Ishikawa (cell line): ENCODE results near the gene CCDC39.

Experiments
- CEBPB ChIP-seq: IDR thresholded peaks from 2 replicates; pipeline ENCODE4 v1.6.1; 2012
- CREB1 ChIP-seq: IDR thresholded peaks from 2 replicates; pipeline ENCODE4 v1.6.1; 2012; ENCODE audit warnings: low read depth
- EGR1 ChIP-seq: IDR thresholded peaks from 2 replicates; pipeline ENCODE4 v1.6.1; 2012
- EP300 ChIP-seq: IDR thresholded peaks from 2 replicates; pipeline ENCODE4 v1.6.1; 2012; ENCODE audit warnings: borderline replicate concordance
- FOXM1 ChIP-seq: IDR thresholded peaks from 2 replicates; pipeline ENCODE4 v1.6.1; 2012; ENCODE audit warnings: low read depth, borderline replicate concordance
- NFIC ChIP-seq: IDR thresholded peaks from 2 replicates; pipeline ENCODE4 v1.6.1; 2012
- RAD21 ChIP-seq: IDR thresholded peaks from 2 replicates; pipeline ENCODE4 v1.6.1; 2012; ENCODE audit warnings: low read depth
- TAF1 ChIP-seq: IDR thresholded peaks from 2 replicates; pipeline ENCODE4 v1.6.1; 2012; ENCODE audit warnings: low read depth, mild to moderate bottlenecking
- TCF12 ChIP-seq: IDR thresholded peaks from 2 replicates; pipeline ENCODE4 v1.6.1; 2012; ENCODE audit warnings: low read depth
- TEAD4 ChIP-seq: IDR thresholded peaks from 2 replicates; pipeline ENCODE4 v1.6.1; 2012
- YY1 ChIP-seq: IDR thresholded peaks from 2 replicates; pipeline ENCODE4 v1.6.1; 2012; ENCODE audit warnings: low read depth
- ZBTB7A ChIP-seq: IDR thresholded peaks from 2 replicates; pipeline ENCODE4 v1.6.1; 2012; ENCODE audit warnings: low read depth
- TF ChIP-seq, protein P1 (sequence below): IDR thresholded peaks from 2 replicates; pipeline ENCODE4 v1.6.1; 2012; ENCODE audit warnings: low read depth, mild to moderate bottlenecking
- TF ChIP-seq, protein P2 (sequence below): IDR thresholded peaks from 2 replicates; pipeline ENCODE4 v1.6.1; 2012
- TF ChIP-seq, protein P3 (sequence below): IDR thresholded peaks from 2 replicates; pipeline ENCODE4 v1.6.1; 2012

CCDC39 gene

DNA sequence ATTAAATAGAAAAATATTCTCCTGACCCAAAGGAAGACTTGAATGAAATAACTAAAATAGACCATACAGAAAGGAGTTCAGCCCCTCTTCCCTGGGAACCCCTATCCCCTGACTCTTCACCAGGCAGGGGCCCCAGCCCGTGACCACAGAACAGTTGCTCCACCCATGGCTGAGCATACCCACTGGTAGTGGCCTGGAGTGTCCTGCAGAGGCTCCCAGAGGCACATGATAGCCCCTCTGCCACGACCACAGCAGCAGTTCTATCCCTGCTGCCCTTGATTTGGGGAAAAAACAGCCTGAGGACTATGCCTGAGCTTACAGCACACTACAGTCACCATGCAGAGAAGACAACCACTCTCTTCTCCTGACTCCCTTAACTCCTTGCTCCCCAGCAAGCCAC is 45.6 kb downstream of the CCDC39 start:
- TF ChIP-seq RAD21 (peak; percentile 20; the same call in 1 of the 2 replicates), TEAD4 (no peak)

DNA sequence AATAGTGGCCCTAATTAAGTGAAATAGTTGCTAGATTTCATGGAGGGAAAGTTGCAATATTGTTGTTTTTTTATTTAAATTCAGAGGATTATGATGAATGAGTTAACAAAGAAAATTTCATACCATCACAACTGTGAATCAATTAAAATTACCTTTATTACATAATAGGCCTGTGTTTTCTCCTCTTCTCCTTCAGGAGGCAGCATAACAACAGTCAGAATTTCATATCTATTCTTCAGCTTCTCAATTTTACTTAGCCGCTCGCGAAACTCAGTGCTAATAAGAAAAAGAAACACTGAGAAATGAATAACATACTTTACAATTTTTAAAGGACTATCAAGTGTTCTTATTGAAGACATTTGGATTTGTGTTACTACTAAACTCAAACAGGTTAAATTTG is 48.0 kb downstream of the CCDC39 start:
- no peak for TF ChIP-seq YY1
- TF ChIP-seq, protein P1, sequence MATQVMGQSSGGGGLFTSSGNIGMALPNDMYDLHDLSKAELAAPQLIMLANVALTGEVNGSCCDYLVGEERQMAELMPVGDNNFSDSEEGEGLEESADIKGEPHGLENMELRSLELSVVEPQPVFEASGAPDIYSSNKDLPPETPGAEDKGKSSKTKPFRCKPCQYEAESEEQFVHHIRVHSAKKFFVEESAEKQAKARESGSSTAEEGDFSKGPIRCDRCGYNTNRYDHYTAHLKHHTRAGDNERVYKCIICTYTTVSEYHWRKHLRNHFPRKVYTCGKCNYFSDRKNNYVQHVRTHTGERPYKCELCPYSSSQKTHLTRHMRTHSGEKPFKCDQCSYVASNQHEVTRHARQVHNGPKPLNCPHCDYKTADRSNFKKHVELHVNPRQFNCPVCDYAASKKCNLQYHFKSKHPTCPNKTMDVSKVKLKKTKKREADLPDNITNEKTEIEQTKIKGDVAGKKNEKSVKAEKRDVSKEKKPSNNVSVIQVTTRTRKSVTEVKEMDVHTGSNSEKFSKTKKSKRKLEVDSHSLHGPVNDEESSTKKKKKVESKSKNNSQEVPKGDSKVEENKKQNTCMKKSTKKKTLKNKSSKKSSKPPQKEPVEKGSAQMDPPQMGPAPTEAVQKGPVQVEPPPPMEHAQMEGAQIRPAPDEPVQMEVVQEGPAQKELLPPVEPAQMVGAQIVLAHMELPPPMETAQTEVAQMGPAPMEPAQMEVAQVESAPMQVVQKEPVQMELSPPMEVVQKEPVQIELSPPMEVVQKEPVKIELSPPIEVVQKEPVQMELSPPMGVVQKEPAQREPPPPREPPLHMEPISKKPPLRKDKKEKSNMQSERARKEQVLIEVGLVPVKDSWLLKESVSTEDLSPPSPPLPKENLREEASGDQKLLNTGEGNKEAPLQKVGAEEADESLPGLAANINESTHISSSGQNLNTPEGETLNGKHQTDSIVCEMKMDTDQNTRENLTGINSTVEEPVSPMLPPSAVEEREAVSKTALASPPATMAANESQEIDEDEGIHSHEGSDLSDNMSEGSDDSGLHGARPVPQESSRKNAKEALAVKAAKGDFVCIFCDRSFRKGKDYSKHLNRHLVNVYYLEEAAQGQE = no peak
- TF ChIP-seq EP300 = no peak
- no peak for TF ChIP-seq TAF1
- TF ChIP-seq NFIC = no peak

DNA sequence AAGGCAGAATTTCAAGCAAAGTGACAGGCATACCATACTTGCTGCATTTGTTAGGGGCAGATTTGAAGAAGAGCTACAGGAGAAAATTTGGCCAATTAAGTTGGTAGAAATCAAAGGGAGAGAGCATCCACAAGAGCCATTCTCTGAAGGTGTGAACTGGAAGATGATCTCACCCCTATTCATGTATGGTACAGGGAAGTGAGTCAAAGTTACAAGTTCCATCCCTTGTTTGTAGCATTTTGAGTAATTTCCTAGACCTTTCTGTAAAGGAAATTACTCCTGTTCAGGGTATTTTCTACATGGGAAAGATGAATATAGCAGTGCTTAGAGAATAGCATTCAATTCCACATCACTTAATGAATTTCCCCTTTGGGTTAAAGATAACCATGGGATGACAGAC is 48.9 kb downstream of the CCDC39 start:
- TF ChIP-seq CEBPB = no peak

DNA sequence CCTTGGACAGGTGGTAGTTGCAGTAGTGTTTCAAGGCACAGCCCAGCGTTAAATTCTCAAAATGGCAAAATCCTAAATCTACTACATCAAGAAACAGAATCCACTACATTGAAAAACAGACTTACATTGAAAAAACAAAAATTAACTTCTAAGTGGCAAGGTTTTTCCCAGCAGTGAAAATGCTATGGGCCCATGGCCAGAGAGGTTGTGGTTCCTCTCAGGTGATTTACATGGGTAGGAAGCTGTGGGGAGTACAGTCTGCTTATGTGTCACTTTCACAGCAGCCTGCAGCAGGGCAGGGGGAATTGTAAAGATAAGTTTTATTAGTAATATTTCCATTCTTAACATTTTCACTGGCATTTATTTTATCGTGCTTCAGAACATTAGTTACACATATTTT is 52.4 kb downstream of the CCDC39 start:
- TF ChIP-seq EP300 (no peak), NFIC (no peak), YY1 (no peak), CEBPB (no peak), TAF1 (no peak), FOXM1 (no peak), ZBTB7A (no peak), TEAD4 (no peak), CREB1 (no peak), EGR1 (no peak), RAD21 (no peak), TCF12 (no peak)
- TF ChIP-seq, protein P2, sequence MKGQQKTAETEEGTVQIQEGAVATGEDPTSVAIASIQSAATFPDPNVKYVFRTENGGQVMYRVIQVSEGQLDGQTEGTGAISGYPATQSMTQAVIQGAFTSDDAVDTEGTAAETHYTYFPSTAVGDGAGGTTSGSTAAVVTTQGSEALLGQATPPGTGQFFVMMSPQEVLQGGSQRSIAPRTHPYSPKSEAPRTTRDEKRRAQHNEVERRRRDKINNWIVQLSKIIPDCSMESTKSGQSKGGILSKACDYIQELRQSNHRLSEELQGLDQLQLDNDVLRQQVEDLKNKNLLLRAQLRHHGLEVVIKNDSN = no peak
- TF ChIP-seq, protein P3, sequence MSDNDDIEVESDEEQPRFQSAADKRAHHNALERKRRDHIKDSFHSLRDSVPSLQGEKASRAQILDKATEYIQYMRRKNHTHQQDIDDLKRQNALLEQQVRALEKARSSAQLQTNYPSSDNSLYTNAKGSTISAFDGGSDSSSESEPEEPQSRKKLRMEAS = no peak
- TF ChIP-seq, protein P1 = no peak

DNA sequence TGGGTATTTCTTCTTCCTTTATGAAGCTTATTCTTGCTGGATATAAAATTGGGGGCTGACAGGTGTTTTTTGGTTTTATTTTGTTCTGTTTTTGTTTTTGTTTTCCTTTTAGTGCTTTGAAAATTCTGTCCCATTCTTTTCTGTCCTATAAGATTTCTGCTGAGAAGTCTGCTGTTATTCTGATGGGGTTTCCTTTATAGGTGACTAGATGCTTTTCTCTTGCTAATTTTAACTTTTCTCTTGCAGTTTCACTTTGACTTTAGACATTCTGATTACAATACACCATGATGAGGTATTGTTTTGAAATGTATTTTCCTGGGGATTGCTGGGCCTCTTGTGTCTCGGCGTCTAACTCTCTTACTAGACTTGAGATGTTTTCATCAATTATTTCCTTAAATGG is 54.6 kb downstream of the CCDC39 start:
- TF ChIP-seq, protein P1 = no peak
- no peak for TF ChIP-seq EP300
- TF ChIP-seq, protein P3 = no peak

DNA sequence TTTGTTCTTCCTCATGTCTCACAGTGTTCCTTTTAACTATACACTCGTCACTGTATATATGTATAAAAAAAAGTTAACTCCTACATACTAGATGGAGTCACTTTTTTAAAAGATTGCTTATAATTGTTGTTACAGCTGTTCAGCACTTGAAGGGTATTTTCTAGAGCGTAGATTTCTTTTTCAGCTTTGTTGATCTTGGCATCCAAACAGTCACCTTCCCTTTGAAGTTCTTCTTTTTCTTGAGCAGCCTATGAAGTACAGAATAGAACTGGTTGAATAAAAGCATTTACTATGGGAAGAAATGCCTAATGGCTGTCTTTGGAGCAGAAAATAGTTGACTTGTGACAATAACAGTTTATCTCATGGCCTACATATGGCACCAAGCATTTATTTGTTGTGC is 59.6 kb downstream of the CCDC39 start:
- TF ChIP-seq RAD21 (no peak), YY1 (no peak), EGR1 (no peak), EP300 (no peak), TAF1 (no peak), CEBPB (no peak), NFIC (no peak)
- TF ChIP-seq, protein P1 = no peak
- TF ChIP-seq, protein P2 = no peak
